Immature natural killer cell (primary cell): ENCODE measurements around the gene KLHL21. TPM values are rescaled to one million over a fixed set of nuclear protein-coding genes. Genes with fewer than 3 reads are reported as not detected.

Source experiments
- DNase-seq, 3 donors: peaks; one replicate each; pipeline ENCODE4 v3.0.0; 2022; ENCODE audit warnings: mixed read lengths in 1 of 3
- H3K27ac Mint-ChIP-seq, 6 donors: one replicate each; pipeline ENCODE4 v1.8.0; 2020; ENCODE audit warnings: mixed read lengths in 6 of 6, mild to moderate bottlenecking in 5 of 6, inconsistent platforms in 4 of 6, moderate library complexity in 3 of 6
- H3K27me3 Mint-ChIP-seq, 3 donors: one replicate each; pipeline ENCODE4 v1.8.0; 2020 to 2021; ENCODE audit warnings: low read depth in 3 of 3, mild to moderate bottlenecking in 3 of 3, mixed read lengths in 3 of 3, moderate library complexity in 3 of 3, inconsistent platforms in 1 of 3
- H3K36me3 Mint-ChIP-seq, 3 donors: one replicate each; pipeline ENCODE4 v1.8.0; 2020; ENCODE audit warnings: mixed read lengths in 3 of 3, inconsistent platforms in 2 of 3, mild to moderate bottlenecking in 2 of 3
- H3K4me1 Mint-ChIP-seq, 2 donors: one replicate each; pipeline ENCODE4 v1.8.0; 2020; ENCODE audit warnings: inconsistent platforms in 2 of 2, mild to moderate bottlenecking in 2 of 2, mixed read lengths in 2 of 2, moderate library complexity in 1 of 2
- H3K4me3 Mint-ChIP-seq, 5 donors: one replicate each; pipeline ENCODE4 v1.8.0; 2020; ENCODE audit warnings: mild to moderate bottlenecking in 5 of 5, mixed read lengths in 5 of 5, inconsistent platforms in 3 of 5, moderate library complexity in 3 of 5
- H3K9me3 Mint-ChIP-seq, 6 donors: one replicate each; pipeline ENCODE4 v1.8.0; 2020; ENCODE audit warnings: mild to moderate bottlenecking in 6 of 6, mixed read lengths in 6 of 6, inconsistent platforms in 4 of 6, moderate library complexity in 3 of 6
- polyA plus RNA-seq, 3 donors: library from polyadenylated mRNA; unstranded; fragments of 300-500 nt; fragmentation: Illumina TruSeq; gene quantifications; one replicate each; pipeline ENCODE4 v1.2.3, GENCODE V29; 2021

Gene KLHL21
- polyA plus RNA-seq, 3 donors from 2014 or later: 7.6 to 19.7 (median 9.2) TPM

DNA sequence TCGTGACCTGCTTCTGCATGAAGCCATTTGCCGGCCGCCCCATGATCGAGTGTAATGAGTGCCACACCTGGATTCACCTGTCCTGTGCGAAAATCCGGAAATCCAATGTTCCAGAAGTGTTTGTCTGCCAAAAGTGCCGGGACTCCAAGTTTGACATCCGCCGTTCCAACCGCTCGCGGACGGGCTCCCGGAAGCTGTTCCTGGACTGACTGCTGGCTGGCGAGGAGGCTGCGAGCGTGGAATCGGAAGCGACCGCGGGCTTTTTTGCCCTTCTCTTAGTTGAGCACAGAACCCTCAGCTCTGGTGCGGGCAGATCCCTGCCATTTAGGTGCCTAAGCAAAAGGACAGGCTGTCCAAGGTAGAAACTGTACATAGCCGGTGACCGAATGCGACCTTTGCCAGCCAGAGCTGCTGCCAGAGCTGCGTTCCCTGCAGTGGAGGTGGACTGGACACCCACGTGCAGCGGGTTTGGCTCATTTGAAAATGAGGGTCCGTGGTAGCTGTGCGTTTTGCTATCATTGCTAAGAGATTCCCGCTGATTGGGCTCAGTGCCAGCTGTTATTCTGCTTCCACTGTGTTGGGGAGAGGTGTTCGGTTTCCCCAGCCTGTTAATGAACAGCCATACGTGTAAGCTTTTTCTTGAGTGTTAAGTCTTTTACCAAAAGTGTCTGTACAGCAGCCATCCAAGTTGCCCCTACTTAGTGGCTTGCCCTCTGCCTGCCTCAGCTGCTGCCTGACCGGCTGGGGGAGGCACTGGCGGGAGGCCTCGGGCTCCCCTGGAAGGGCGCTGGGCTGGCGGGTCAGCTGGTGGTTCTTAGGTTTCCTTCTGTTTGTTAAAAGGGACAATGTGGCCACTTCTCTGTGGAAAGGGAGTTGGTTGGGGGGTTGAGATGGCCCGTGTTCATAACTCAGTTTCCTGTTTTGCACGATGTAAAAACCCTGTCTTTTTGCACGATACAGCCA lies 19.0 kb upstream of the KLHL21 start:
- Mint-ChIP-seq H3K9me3 (no peaks in the 10 kb centered on the region), H3K36me3 (peaks cover 0 to 8% (median 3%) of the 10 kb centered on the region in 3 donors), H3K27me3 (no peaks in the 10 kb centered on the region), H3K27ac (no peak overlapping the region), H3K4me3 (no peak overlapping the region), H3K4me1 (peaks cover 11 to 18% of the 10 kb centered on the region in 2 donors)
- no peak for DNase-seq

DNA sequence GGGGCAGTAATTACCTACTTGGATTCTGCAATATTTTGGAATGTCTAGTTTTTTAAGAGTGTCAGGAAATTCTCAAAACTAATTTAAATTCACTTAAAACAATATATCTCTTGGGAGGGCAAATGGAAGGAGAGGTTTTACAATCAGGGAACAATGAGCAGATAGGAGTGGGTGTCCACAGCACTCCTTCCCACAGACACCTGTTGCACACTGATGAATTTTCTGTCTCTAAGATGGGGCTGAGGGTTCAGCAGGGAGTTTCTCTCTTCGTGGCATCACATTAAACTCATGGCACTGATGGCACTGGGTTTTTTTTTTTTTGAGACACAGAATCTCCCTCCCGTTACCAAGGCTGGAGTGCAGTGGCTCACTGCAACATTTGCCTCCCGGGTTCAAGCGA lies 16.4 kb upstream of the KLHL21 start:
- Mint-ChIP-seq H3K27me3 (peaks cover 0 to 5% (median 2%) of the 10 kb centered on the region in 3 donors), H3K9me3 (no peaks in the 10 kb centered on the region), H3K4me1 (peaks cover 6 to 8% of the 10 kb centered on the region in 2 donors), H3K27ac (no peak overlapping the region), H3K36me3 (peaks cover 0 to 8% (median 3%) of the 10 kb centered on the region in 3 donors), H3K4me3 (no peak overlapping the region)
- DNase-seq: no peak

DNA sequence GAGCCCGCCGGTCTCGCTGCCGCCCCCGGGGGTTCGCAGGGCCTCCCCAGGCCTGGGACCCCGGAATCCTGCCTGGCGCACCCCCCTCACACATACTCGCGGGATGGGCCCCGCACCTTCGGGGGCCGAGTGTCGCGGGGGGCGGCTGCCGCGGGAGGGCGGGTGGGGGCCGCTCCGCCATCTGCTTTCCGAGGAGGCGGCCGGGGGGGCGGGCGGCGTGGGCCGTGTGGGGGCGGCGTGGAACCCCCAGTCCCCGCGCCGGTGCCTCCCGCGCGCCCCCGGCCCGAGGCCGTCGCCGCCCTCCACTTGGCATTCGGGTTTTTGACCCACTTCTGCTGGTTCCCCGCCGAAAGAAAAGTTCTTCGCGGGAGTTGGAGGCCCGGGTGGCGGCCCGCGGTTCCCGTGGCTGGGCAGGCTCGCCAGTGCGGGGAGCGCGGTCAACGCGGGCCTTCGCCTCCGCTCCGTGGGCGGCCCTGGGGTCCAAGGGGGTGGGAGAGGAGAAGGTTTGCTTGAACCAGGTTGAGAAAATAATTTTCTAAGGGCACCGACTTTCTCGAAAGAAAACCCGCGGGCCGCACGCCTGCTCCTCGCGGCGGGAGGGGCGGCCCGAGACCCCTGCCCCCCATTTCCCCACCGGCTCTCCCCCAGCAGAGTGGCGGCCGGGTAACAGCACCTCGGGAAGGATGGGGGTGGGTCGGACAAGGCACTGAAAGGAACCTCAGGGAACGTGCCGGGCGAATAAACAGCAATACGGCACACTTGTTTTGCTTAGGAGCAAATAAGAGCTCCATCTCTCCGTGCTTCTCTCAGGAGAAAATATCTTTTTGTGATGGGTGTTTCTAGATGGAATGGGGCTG lies 12.5 kb upstream of the KLHL21 start:
- Mint-ChIP-seq H3K4me1 (peaks cover 18 to 25% of the 10 kb centered on the region in 2 donors), H3K27me3 (peaks cover 5 to 15% (median 9%) of the 10 kb centered on the region in 3 donors)

DNA sequence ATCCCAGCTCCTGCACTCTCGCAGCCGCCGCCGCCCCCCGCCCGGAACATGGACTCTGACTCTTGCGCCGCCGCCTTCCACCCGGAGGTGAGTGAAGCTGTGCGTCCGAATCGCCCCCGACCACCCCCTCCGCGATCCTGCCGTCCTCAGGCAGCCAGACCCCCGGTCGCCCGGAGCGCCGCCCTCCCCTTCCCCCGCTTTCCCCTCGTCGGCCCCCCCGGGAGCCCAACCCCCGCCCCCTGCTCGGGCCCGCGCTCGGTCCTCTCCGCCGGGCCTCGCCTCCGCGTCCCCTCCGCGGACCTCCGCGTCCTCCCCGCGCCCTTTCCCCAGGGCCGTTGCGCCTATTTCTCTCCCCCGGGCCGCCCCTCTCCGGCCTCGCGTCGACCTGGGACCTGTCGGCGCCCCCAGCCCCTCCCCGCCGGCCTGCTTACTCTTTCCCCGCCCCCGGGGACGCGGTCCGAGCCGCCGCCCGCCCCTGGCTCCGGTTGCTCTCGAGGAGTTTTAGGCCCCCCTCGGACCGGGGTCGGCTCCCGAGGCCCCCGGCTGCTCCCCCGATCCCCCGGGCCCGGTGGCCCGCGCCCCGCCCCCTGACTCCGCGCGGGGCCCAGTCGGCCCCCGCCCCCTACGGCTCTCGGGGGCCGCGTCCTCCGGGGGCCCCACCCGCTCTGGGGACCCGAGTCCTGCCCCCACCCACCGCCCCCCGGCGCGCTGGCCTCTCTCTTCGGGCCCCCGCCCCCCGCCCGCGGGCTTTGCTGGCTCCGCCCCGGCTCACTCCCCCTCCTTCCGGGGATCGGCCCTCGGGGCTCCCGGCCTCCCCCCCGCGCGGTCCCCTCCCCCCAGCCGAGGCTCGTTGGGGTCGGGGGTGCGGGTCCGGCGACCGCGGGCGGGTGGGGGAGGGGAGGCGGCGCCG lies 11.6 kb upstream of the KLHL21 start:
- no peak overlapping the region for H3K27ac Mint-ChIP-seq
- peaks cover 5 to 15% (median 9%) of the 10 kb centered on the region in 3 donors for H3K27me3 Mint-ChIP-seq
- H3K36me3 Mint-ChIP-seq: peaks cover 0 to 4% (median 3%) of the 10 kb centered on the region in 3 donors
- peaks cover 18 to 25% of the 10 kb centered on the region in 2 donors for H3K4me1 Mint-ChIP-seq
- H3K9me3 Mint-ChIP-seq: no peaks in the 10 kb centered on the region
- H3K4me3 Mint-ChIP-seq: peak overlapping the region in 4 of 5 donors; percentile 54 to 92 (median 90)
- peak in 2 of 3 donors; percentile 40 to 43 for DNase-seq

More for the DNA sequence above, 12.5 kb upstream of the KLHL21 start:
- peaks cover 0 to 6% (median 3%) of the 10 kb centered on the region in 3 donors for H3K36me3 Mint-ChIP-seq
- peak overlapping the region in 5 of 6 donors; percentile 13 to 57 (median 51) for H3K27ac Mint-ChIP-seq
- no peaks in the 10 kb centered on the region for H3K9me3 Mint-ChIP-seq
- H3K4me3 Mint-ChIP-seq: peak overlapping the region; percentile 77 to 84 (median 80)
- DNase-seq: peak in 1 of 3 donors; percentile 13

DNA sequence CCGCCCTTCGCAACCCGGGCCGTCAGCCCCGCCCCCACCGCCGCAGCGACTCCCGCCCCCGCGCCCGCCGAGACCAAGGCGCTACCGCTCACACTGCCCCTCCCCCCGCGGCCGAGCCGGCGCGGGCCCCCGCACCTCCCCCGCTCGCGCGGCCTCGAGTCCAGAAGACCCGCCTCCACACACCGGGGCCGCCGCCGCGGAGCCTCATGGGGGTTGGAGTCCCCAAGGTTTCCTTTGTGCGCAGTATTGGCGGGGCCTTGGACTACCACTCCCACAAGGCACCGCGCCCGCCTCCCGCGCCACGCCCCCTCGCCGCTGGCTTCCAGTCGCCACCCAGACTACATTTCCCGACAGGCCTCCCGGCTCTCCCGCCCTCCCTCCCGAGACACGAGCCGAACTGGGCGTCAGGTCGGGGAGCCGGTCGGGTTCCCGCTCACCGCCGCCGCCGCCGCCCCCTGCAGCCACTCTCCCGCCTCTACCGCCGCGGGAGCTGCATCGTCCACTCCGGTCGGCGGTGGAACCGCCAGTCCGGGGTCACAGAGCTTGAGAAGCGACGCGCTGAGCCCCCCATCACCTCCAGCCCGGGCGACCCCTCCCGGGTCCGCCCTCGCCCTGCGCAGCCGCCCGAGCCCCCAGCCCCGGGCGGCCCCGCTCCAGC lies 10.8 kb upstream of the KLHL21 start, which contains the start of gene PHF13:
TSS of gene PHF13 (plus strand) at position 371 of the 658 bp plus-strand sequence. CDS start 336 bp downstream, outside the sequence.
- no peaks in the 10 kb centered on the region for H3K36me3 Mint-ChIP-seq
- peak within 1 kb of the TSS; percentile 88 to 96 (median 90) for H3K27ac Mint-ChIP-seq
- H3K9me3 Mint-ChIP-seq: no peaks in the 10 kb centered on the region
- peak within 1 kb of the TSS; percentile 90 to 95 (median 91) for H3K4me3 Mint-ChIP-seq
- DNase-seq: peak; percentile 99
- H3K4me1 Mint-ChIP-seq: peaks cover 18 to 25% of the 10 kb centered on the region in 2 donors
- H3K27me3 Mint-ChIP-seq: peaks cover 5 to 15% (median 9%) of the 10 kb centered on the region in 3 donors

DNA sequence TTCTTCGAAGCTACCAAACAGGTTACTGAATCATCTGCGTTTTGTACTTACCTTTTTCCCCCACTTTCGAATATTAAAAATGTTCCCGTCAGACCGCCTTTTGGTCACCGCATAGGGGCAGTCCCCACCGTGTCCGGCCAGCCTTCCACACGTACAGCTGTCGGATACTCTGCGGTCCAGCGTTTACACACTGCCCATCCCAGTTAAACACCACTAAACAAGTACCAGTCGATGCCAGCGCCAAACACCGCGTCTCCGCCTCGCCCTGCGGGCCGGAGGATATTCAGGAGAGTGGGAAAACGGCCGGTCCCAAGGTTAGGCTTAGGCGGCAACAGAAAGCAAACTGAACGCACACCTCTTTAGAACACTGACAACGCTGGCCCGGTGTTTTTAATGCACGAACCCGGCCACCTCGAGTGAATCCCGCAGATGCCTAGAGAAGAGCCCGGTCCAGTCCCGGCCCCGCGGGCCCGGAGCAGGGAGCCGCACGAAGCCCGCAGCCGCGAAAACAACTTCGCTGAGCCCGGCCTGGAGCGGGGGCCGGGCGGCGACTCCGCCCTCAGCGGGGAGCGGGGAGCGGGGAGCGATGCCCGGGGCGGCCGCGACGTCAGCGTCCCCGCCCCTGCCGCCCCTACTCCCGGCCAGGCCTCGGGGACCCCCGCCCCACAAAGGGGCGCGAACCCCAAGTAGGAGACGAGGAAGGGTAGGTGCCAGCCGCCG lies 10.1 kb upstream of the KLHL21 start:
- Mint-ChIP-seq H3K36me3 (no peaks in the 10 kb centered on the region), H3K27ac (peak overlapping the region; percentile 88 to 96 (median 90)), H3K27me3 (peaks cover 5 to 15% (median 9%) of the 10 kb centered on the region in 3 donors), H3K4me1 (peaks cover 18 to 25% of the 10 kb centered on the region in 2 donors), H3K9me3 (no peaks in the 10 kb centered on the region), H3K4me3 (peak overlapping the region; percentile 89 to 95 (median 91))
- peak in 2 of 3 donors; percentile 26 to 28 for DNase-seq

DNA sequence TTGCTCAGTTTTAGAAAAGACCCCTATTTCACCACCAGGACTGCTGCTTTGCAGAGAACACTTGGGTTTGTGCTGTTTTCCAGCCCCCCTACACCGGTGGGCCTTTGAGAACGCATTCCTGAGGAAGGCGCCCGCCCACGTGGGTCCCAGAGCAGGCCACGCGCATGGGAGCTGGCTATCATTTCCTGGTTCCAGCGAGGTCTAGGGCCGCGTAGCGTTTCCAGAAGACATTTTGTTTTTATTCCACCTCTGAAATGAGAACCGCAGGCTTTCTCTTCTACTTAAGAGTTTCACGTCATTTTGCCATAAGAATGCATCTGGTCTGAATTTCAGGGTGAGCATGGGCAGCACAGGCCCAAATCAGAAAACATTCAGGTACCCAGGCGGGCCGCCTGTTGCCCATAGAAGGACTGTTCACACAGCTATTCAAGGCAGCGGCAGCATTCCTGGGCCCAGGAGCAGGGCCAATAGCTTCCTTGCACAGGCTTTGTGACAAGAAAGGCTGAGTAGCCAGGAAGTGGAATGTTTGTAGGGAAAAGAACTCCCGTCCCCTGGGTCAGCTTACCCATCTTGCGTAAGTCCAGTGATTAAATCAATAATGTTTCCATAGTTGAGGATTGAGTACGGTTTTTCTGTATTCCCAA lies 1.4 kb upstream of the KLHL21 start:
- Mint-ChIP-seq H3K27ac (peak overlapping the region; percentile 92 to 97 (median 94)), H3K4me1 (peaks cover 34 to 36% of the 10 kb centered on the region in 2 donors), H3K4me3 (peak overlapping the region; percentile 85 to 90 (median 87)), H3K9me3 (no peaks in the 10 kb centered on the region), H3K36me3 (no peaks in the 10 kb centered on the region), H3K27me3 (peaks cover 0 to 19% (median 3%) of the 10 kb centered on the region in 3 donors)
- DNase-seq: no peak

DNA sequence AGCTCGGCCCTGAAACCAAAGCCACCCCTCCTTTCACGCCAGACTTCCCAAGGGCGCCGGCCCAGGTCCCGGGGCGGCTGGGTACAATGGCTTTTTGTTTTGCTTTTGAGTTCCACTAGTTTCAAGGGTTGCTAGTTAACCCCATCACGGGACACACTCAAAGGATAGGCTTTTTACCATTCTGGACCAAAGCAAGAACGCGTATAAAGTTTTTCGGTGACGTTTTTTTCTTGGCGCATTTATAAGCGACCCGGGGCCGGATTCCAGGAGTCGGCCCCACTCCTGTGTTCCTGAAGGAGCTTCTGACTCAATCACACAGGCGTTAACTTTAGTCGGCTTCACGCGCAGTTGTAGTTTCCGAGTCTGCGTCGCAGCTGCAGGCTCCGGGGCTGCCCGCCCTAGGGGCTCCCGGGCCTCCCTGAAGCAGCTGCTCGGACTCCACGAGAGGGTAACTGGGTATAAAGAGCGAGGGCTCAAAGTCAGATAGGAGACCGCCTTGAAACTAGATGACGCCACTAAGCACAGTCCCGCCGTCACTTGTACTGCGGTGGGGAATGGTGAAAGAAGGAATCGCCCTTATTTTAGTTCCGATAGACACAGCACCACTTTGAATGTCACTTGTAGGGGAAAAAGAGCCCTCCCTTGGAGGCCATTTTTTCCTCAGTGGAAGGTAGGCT lies 707 bp upstream of the KLHL21 start:
- Mint-ChIP-seq H3K4me1 (peaks cover 39% of the 10 kb centered on the region in 2 donors), H3K36me3 (no peaks in the 10 kb centered on the region), H3K9me3 (no peaks in the 10 kb centered on the region), H3K27ac (peak overlapping the region; percentile 92 to 97 (median 94)), H3K4me3 (peak overlapping the region; percentile 85 to 90 (median 87)), H3K27me3 (peaks cover 0 to 19% (median 3%) of the 10 kb centered on the region in 3 donors)
- peak; percentile 75 to 78 (median 77) for DNase-seq

DNA sequence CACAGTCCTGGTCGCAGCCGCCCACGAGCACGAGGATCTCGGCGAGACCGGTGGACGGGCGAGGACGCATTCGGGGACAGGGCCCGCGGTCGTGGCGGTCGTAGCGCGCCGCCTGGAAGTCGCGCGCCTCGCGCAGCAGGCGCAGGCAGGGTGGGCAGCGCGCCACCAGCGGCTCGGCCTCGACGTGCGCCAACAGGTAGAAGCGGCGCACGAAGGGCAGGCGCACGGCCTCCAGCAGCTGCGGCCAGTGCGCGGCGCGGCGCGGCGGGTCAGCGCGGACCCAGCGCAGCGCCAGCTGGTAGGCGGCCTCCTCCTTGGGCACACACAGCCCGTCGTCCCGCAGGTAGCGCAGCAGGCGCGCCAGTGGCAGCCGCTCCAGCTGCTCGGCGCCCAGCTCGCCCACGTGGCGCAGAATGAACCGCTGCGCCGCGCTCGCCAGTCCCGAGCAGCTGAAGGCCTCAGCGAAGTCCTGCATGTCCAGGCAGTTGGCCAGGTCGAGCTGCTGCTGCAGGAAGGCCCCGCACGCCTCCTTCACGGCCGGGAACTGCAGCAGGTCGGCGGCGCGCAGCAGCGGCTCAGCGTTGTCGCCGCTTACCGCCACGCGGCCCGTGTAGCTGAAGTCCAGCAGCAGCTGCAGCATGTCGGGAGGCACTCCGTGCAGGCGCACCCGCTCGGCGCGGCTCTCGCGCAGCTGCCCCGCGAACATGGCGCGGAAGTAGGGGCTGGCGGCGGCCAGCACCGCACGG lies 573 bp downstream of the KLHL21 start:
- Mint-ChIP-seq H3K27me3 (peaks cover 0 to 19% (median 3%) of the 10 kb centered on the region in 3 donors), H3K36me3 (no peaks in the 10 kb centered on the region), H3K9me3 (no peaks in the 10 kb centered on the region), H3K4me1 (peaks cover 39 to 45% of the 10 kb centered on the region in 2 donors), H3K27ac (peak overlapping the region; percentile 59 to 95 (median 72)), H3K4me3 (peak overlapping the region; percentile 85 to 98 (median 96))
- DNase-seq: peak in 2 of 3 donors; percentile 24 to 32
